GM18517 (cell line): Measurements from ENCODE around the gene ARHGAP24.
"Not testable (repeated sequence)": the region's sequence is repeated elsewhere in the genome, so short reads cannot be mapped to it uniquely, and the experiment has no call there.

Experiments used
- ATAC-seq: cut with Tn5 transposase; IDR thresholded peaks from one replicate; pipeline ENCODE4 v1.9.1; 2021; ENCODE audit warnings: mild to moderate bottlenecking, moderate library complexity; ENCODE audit not compliant: unreplicated experiment

Gene ARHGAP24

GRCh38 chr4:85642356-85643100 is 167.6 kb downstream of the ARHGAP24 start:
- no peak for ATAC-seq

DNA sequence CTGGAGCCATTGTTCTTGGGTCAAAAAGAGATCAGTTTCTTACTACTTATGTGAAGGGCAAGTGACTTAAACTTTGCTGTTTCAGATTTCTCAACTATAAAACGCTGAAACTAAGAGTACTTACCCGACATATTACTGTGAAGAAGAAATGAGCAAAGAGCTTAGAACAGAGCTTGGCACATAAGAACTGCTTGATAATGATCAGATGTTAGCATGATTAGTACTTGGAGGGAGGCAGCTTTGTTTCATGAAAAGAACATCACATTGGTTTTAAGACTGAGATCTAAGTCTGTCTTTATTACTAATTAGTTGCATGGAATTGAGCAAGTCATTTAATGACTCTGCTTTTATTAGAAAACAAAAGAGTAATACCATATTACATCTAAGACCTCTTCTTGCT is 169.1 kb downstream of the ARHGAP24 start:
- ATAC-seq, result no peak

DNA sequence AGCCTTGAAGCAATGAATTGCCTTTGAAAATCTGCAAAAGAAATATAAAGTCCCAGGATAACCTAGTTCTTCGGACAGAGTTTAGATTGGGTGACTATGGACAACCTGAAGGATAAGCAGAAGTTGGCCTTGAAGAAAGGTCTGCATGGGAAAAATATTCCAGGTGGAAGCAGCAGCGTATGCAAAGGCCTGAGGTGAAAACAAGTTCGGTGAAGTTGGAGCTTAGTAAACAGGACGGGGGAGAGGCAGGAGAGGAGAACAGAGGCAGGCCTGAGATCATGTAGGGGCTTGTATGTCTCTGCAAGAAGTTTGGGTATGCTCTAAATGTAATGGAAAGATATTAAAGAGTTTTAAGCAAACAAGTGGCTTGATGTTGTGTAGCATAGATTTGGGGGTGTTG is 176.0 kb downstream of the ARHGAP24 start:
- no peak for ATAC-seq

GRCh38 chr4:85656759-85657505 is 182.0 kb downstream of the ARHGAP24 start:
- no peak for ATAC-seq

GRCh38 chr4:85658766-85659439 is 184.0 kb downstream of the ARHGAP24 start:
- ATAC-seq, result no peak

GRCh38 chr4:85659610-85660218 is 184.8 kb downstream of the ARHGAP24 start:
- no peak for ATAC-seq

- not testable (repeated sequence) for ATAC-seq
Observed at GRCh38 chr4:85666625-85667024, 191.7 kb downstream of the ARHGAP24 start.

DNA sequence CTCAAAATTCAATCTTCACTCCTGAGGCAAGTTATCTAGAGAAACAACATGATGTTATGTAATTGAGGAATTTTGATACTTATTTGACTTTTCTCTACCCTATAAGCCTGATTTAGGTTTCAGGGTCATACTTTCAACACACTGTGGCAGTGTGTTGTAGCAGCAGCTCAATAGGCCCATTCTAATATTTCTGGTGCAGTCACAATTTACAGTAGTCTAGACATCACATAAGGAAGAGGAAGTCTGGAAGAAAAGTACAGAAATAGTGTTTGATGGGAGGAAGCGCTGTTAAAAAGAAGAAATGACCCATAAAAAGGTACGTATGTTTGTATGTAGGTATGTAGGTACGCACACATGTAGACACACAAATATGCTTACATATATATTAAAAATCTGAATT is 194.3 kb downstream of the ARHGAP24 start:
- ATAC-seq, result no peak

GRCh38 chr4:85669992-85670548 is 195.1 kb downstream of the ARHGAP24 start:
- ATAC-seq, result no peak

- ATAC-seq, result no peak
Observed at GRCh38 chr4:85671120-85671519, 196.2 kb downstream of the ARHGAP24 start.

DNA sequence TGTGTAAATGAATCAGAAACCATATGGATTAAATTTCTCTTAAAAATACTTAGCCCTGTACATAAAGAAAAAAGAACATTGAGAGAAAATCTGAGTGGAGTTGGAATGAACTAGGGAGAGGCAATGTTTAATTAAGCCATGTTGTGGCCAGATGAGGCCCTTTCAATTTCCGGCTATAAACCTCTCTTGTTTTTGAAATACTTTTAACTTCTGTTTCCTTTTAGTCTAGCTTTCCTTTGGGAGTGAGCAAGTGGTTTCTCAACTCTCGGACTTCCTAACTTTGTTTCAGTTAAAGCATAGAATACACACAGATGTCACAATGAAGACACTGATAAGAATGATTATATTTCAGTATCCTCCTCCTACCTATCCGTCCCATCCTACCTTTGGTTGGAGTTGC is 197.2 kb downstream of the ARHGAP24 start:
- ATAC-seq, result no peak

DNA sequence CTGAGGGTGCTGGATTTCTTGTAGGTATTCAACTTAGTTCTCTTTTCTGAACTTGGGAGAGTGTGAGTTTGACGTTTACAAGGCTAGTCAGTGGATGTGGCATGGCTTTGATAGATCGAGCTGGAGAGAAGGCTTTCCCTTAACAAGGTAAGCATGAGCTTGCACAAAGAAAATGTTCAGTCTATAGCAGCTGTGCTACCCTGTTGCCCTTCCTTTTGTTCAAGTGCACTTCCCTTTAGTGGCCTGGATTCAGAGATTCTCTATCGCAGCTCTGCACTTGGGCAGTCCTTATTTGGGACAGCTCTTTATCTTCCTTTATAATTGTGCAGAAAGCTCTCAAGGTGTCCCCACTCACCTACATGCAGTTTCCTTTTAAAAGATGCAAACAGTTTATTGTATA is 198.0 kb downstream of the ARHGAP24 start:
- ATAC-seq, result no peak

- ATAC-seq, result no peak
Observed at GRCh38 chr4:85673540-85673939, 198.6 kb downstream of the ARHGAP24 start.

DNA sequence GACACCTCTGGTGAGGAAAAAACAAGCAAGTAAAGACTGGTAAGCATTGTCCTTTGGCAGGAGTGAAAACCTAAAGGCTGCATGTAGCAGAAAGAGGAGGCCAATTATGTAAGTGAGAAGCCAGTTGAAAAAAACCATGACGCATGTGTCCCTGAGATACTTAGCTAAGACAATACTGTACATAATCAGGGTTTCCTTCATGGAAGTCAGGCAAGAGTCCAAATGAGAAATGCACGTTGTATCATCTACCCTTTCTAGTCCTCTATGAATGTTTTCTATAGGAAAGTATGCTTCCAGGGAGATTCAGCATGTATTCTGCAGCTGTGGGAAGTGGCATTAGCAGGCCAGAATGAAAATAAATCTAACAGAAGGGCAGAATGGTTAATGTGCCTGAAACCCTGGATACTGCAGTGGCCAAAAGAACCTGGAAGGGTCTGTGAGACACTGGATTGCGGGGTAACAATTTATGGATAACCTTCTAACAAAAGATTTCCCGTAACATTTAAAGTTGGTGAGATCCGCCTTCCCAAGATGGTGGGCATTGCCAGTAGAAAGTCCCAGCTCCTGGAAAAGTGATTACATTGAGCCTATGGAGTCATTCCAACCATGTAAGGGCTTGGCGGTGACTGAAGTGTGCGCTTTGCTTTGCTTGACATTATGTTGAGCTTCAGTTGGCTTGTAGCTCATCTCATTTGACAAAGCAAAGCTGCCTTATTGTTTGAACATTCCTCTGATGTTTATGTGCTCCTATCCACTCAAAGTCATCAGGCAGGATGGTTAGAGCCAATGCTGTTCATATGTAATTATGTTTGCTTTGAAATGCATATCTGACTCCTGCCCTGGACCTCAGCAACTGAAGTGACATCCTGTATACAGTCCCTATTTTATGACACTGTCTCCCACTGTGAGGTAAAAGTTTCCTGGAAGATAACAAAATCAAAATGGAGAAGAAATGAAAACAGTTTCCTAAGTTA is 200.4 kb downstream of the ARHGAP24 start:
- ATAC-seq, result no peak

- no peak for ATAC-seq
Observed at GRCh38 chr4:85676050-85676425, 201.1 kb downstream of the ARHGAP24 start.

DNA sequence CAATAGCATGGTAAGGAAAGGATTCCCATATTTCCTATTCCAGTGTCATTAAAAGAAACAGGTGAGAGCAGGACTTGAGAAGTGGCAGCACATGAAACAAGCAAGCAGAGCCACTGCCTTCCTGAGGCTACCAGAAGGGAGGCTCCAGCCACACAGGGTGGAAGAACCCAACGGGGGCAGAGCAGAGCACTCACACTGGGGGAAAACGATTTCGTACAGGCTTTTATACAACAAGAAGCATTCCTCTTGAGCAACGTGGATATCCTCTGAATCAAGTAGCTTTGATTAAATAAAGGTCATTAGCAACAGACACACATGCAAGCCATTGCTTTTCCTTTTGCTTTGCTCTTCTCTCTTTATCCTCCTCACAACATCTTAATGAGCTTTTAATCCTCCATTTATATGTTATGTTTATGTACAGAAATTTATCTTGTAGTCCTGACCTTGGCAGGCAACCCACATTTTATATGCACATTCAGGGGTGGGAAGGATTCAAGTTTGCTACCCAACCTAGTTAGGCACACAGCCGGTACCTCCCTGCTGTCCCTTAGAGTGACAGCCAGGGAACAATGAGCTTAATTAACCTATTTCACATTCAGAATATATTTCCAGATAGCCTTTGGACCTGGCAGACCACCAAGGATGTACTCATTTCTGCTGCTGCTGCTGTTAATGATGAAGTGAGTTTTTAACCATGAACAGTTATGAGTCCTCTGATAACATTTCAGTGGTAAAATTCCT is 202.1 kb downstream of the ARHGAP24 start:
- no peak for ATAC-seq

- no peak for ATAC-seq
Observed at GRCh38 chr4:85681221-85681657, 206.3 kb downstream of the ARHGAP24 start.

GRCh38 chr4:85681921-85682320 is 207.0 kb downstream of the ARHGAP24 start:
- no peak for ATAC-seq

- ATAC-seq, result no peak
Observed at GRCh38 chr4:85682391-85682790, 207.4 kb downstream of the ARHGAP24 start.
